Neutrophil (primary cell): ENCODE measurements around the gene NSUN2.

Experiments
- H3K27ac ChIP-seq: fragments of 200-600 bp; sonication (generic); 2 replicates; pipeline ENCODE4 v1.5.1; 2016; ENCODE audit warnings: mild to moderate bottlenecking, moderate library complexity
- H3K27me3 ChIP-seq: fragments of 200-600 bp; sonication (generic); 2 replicates; pipeline ENCODE4 v1.6.0; 2016; ENCODE audit warnings: mild to moderate bottlenecking
- H3K36me3 ChIP-seq: fragments of 200-600 bp; sonication (generic); 2 replicates; pipeline ENCODE4 v1.5.1; 2017
- H3K4me1 ChIP-seq, 2 experiments: fragments of 200-600 bp in 1 of 2; sonication (generic) in 1 of 2; 1 replicate in 1 of 2; 2 replicates in 1 of 2; pipeline versions ENCODE4 v1.5.1 to v1.6.1; 2013 to 2016; ENCODE audit warnings: low read depth in 1 of 2, low read length in 1 of 2, mild to moderate bottlenecking in 1 of 2, moderate library complexity in 1 of 2; ENCODE audit not compliant: control insufficient read depth in 1 of 2, insufficient read depth in 1 of 2
- H3K4me3 ChIP-seq, 2 experiments: fragments of 200-600 bp in 1 of 2; sonication (generic) in 1 of 2; 1 replicate in 1 of 2; 2 replicates in 1 of 2; pipeline ENCODE4 v1.5.1; 2013 to 2016; ENCODE audit warnings: low read depth in 1 of 2, low read length in 1 of 2, mild to moderate bottlenecking in 1 of 2, moderate library complexity in 1 of 2
- H3K9me3 ChIP-seq: fragments of 200-600 bp; sonication (generic); 2 replicates; pipeline ENCODE4 v1.5.1; 2016
- CTCF ChIP-seq: fragments of 200-600 bp; sonication (generic); IDR thresholded peaks from 2 replicates; pipeline ENCODE4 v1.5.1; 2016; ENCODE audit warnings: antibody characterized with exemption

The NSUN2 gene

GRCh38 chr5:6598351-6598900 is 34.4 kb downstream of the NSUN2 start:
- no peak for TF ChIP-seq CTCF
- H3K4me1 ChIP-seq, result no peaks in the 10 kb centered on the region
- H3K27me3 ChIP-seq, result no peaks in the 10 kb centered on the region
- peaks cover 75% of the 10 kb centered on the region for H3K36me3 ChIP-seq
- H3K9me3 ChIP-seq, result no peaks in the 10 kb centered on the region
- H3K27ac ChIP-seq, result no peak overlapping the region
- H3K4me3 ChIP-seq, result no peak overlapping the region

GRCh38 chr5:6597557-6597956 is 35.3 kb downstream of the NSUN2 start:
- H3K9me3 ChIP-seq, result no peaks in the 10 kb centered on the region
- no peak overlapping the region for H3K4me3 ChIP-seq
- peaks cover 6% of the 10 kb centered on the region for H3K27me3 ChIP-seq
- no peaks in the 10 kb centered on the region for H3K4me1 ChIP-seq
- H3K27ac ChIP-seq, result no peak overlapping the region
- H3K36me3 ChIP-seq, result peaks cover 66% of the 10 kb centered on the region
- no peak for TF ChIP-seq CTCF

GRCh38 chr5:6596388-6596787 is 36.5 kb downstream of the NSUN2 start:
- H3K4me1 ChIP-seq, result no peaks in the 10 kb centered on the region
- H3K27ac ChIP-seq, result no peak overlapping the region
- no peaks in the 10 kb centered on the region for H3K9me3 ChIP-seq
- no peak overlapping the region for H3K4me3 ChIP-seq
- peaks cover 17% of the 10 kb centered on the region for H3K27me3 ChIP-seq
- no peak for TF ChIP-seq CTCF
- H3K36me3 ChIP-seq, result peaks cover 54% of the 10 kb centered on the region

- Histone ChIP-seq H3K4me3 (no peak overlapping the region), H3K27me3 (peaks cover 26% of the 10 kb centered on the region), H3K9me3 (no peaks in the 10 kb centered on the region), H3K27ac (no peak overlapping the region), H3K4me1 (no peaks in the 10 kb centered on the region), H3K36me3 (peaks cover 44% of the 10 kb centered on the region)
- TF ChIP-seq CTCF, result no peak
Measured at GRCh38 chr5:6595405-6595804, 37.4 kb downstream of the NSUN2 start.

GRCh38 chr5:6594066-6594465 is 38.8 kb downstream of the NSUN2 start:
- Histone ChIP-seq H3K9me3 (no peaks in the 10 kb centered on the region), H3K4me3 (no peak overlapping the region), H3K27me3 (peaks cover 29% of the 10 kb centered on the region), H3K4me1 (no peaks in the 10 kb centered on the region), H3K27ac (no peak overlapping the region), H3K36me3 (peaks cover 31% of the 10 kb centered on the region)
- TF ChIP-seq CTCF, result no peak
